ENCODE results near the gene FANCF.

FANCF gene

GRCh38 chr11:22625448-22626287 is at the start of gene FANCF:
FANCF (minus strand) TSS chr11:22625823; CDS start chr11:22625810, 13 bp downstream.
- H2AFZ ChIP-seq (ENCODE audit: low read depth, low read length), result peak within 1 kb of the TSS; percentile 99
- H3K4me1 ChIP-seq (ENCODE audit: insufficient read depth, low read length), result peaks cover 33% of the 10 kb centered on the region
- H3K79me2 ChIP-seq (ENCODE audit: insufficient read depth, low read length), result peaks cover 29% of the 10 kb centered on the region
- no peaks in the 10 kb centered on the region for H3K27me3 ChIP-seq (ENCODE audit: insufficient read depth, low read length, poor library complexity)
- H3K9me3 ChIP-seq (ENCODE audit: insufficient read depth, low read length, severe bottlenecking), result no peaks in the 10 kb centered on the region
- H3K27ac ChIP-seq (ENCODE audit: low read length), result peak within 1 kb of the TSS; percentile 96
- peak within 1 kb of the TSS; percentile 96 to 99 for H3K4me3 ChIP-seq (ENCODE audit: low read depth in 1 of 2, low read length in 2 of 2)
- DNase-seq, result peak; percentile 96
- H3K4me2 ChIP-seq (ENCODE audit: insufficient read depth, low read length), result peak within 1 kb of the TSS; percentile 87
- TF ChIP-seq EZH2 (IDR thresholded peaks at IDR 0.05; ENCODE audit: borderline replicate concordance, low read depth, low read length, severe bottlenecking), result no peak
- TF ChIP-seq, protein P1, sequence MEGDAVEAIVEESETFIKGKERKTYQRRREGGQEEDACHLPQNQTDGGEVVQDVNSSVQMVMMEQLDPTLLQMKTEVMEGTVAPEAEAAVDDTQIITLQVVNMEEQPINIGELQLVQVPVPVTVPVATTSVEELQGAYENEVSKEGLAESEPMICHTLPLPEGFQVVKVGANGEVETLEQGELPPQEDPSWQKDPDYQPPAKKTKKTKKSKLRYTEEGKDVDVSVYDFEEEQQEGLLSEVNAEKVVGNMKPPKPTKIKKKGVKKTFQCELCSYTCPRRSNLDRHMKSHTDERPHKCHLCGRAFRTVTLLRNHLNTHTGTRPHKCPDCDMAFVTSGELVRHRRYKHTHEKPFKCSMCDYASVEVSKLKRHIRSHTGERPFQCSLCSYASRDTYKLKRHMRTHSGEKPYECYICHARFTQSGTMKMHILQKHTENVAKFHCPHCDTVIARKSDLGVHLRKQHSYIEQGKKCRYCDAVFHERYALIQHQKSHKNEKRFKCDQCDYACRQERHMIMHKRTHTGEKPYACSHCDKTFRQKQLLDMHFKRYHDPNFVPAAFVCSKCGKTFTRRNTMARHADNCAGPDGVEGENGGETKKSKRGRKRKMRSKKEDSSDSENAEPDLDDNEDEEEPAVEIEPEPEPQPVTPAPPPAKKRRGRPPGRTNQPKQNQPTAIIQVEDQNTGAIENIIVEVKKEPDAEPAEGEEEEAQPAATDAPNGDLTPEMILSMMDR (IDR thresholded peaks at IDR 0.05; ENCODE audit: borderline replicate concordance, extremely low read depth, low read length, poor library complexity, severe bottlenecking), result no peak
- ATAC-seq (ENCODE audit: insufficient read depth, low read depth), result peak; percentile 93
- peak within 1 kb of the TSS; percentile 92 for H3K9ac ChIP-seq (ENCODE audit: low read depth, low read length)
- H3K36me3 ChIP-seq (ENCODE audit: insufficient read depth, low read length), result peaks cover 6% of the 10 kb centered on the region; the same call in 1 of the 2 replicates
- peaks cover 3% of the 10 kb centered on the region; the same call in 1 of the 2 replicates for H4K20me1 ChIP-seq (ENCODE audit: insufficient read depth, low read length)

- H4K20me1 ChIP-seq (ENCODE audit: insufficient read depth, low read length), result no peaks in the 10 kb centered on the region
- DNase-seq (no peak), ATAC-seq (ENCODE audit: insufficient read depth, low read depth) (no peak)
- TF ChIP-seq, protein P1 (IDR thresholded peaks at IDR 0.05; ENCODE audit: borderline replicate concordance, extremely low read depth, low read length, poor library complexity, severe bottlenecking), result no peak
- no peak for TF ChIP-seq EZH2 (IDR thresholded peaks at IDR 0.05; ENCODE audit: borderline replicate concordance, low read depth, low read length, severe bottlenecking)
- H3K9ac ChIP-seq (ENCODE audit: low read depth, low read length), result no peak overlapping the region
- no peaks in the 10 kb centered on the region for H3K36me3 ChIP-seq (ENCODE audit: insufficient read depth, low read length)
- H3K9me3 ChIP-seq (ENCODE audit: insufficient read depth, low read length, severe bottlenecking), result no peaks in the 10 kb centered on the region
- peaks cover 16% of the 10 kb centered on the region; the same call in 1 of the 2 replicates for H3K4me1 ChIP-seq (ENCODE audit: insufficient read depth, low read length)
- H3K79me2 ChIP-seq (ENCODE audit: insufficient read depth, low read length), result peaks cover 3% of the 10 kb centered on the region; the same call in 1 of the 2 replicates
- H3K27ac ChIP-seq (ENCODE audit: low read length), result no peak overlapping the region
- H3K4me2 ChIP-seq (ENCODE audit: insufficient read depth, low read length), result no peak overlapping the region
- no peak overlapping the region for H2AFZ ChIP-seq (ENCODE audit: low read depth, low read length)
- H3K27me3 ChIP-seq (ENCODE audit: insufficient read depth, low read length, poor library complexity), result peaks cover 9% of the 10 kb centered on the region
- H3K4me3 ChIP-seq (ENCODE audit: low read depth in 1 of 2, low read length in 2 of 2), result no peak overlapping the region
Observed at GRCh38 chr11:22674470-22675439, 49.1 kb upstream of the FANCF start.

DNA sequence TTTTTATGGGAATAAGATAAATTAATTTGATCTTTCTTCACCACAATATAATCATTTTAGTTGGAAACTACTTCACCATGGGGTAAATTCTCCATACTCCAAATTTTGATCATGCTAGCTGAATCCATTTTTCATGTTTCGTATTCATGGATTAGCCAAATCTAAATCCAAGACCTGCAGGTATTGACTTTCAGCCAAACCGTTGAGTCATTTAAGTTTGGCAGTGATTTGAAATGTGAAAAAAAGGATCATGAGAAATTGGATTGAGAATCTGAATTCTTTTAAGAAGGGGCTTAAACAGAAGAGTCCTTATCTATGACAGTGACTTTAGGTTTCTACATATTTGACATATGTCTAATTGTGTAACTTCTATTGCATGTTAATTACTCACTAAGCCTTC is 46.1 kb upstream of the FANCF start:
- Histone ChIP-seq H3K27me3 (ENCODE audit: insufficient read depth, low read length, poor library complexity) (peaks cover 28% of the 10 kb centered on the region), H3K9me3 (ENCODE audit: insufficient read depth, low read length, severe bottlenecking) (no peaks in the 10 kb centered on the region), H3K36me3 (ENCODE audit: insufficient read depth, low read length) (no peaks in the 10 kb centered on the region), H3K27ac (ENCODE audit: low read length) (no peak overlapping the region), H2AFZ (ENCODE audit: low read depth, low read length) (no peak overlapping the region), H3K9ac (ENCODE audit: low read depth, low read length) (no peak overlapping the region), H4K20me1 (ENCODE audit: insufficient read depth, low read length) (no peaks in the 10 kb centered on the region), H3K4me2 (ENCODE audit: insufficient read depth, low read length) (no peak overlapping the region), H3K4me1 (ENCODE audit: insufficient read depth, low read length) (peaks cover 29% of the 10 kb centered on the region), H3K4me3 (ENCODE audit: low read depth in 1 of 2, low read length in 2 of 2) (no peak overlapping the region), H3K79me2 (ENCODE audit: insufficient read depth, low read length) (peaks cover 5% of the 10 kb centered on the region; the same call in 1 of the 2 replicates)
- no peak for ATAC-seq (ENCODE audit: insufficient read depth, low read depth)
- DNase-seq, result no peak
- TF ChIP-seq, protein P1 (IDR thresholded peaks at IDR 0.05; ENCODE audit: borderline replicate concordance, extremely low read depth, low read length, poor library complexity, severe bottlenecking), result no peak
- TF ChIP-seq EZH2 (IDR thresholded peaks at IDR 0.05; ENCODE audit: borderline replicate concordance, low read depth, low read length, severe bottlenecking), result no peak
